Measurements from ENCODE around the gene TC2N. TPM values are rescaled to one million over a fixed set of nuclear protein-coding genes. Genes with fewer than 3 reads are reported as not detected.

TC2N gene
- total RNA-seq, 1 experiment from 2014 or later = 15.9 TPM

DNA sequence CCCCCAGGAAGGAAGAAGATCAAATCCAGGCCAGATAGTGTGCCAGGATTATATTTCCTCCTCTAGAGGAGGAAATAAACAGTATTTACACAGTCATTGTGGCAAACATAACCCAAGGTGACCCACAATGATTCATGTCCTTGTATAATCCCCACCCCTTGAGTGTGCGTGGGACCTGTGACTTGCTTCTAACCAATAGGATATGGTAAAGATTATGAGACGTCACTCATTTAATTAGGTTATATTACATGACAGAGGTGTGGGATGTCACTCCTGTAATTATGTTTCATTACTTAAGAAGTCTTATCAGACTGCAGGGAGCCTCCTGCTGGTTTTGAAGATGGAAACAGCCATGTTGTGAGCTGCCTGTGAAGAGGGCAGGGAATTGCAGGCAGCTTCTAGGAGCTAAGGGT, 123.3 kb downstream of the TC2N start:
- Histone ChIP-seq H3K4me3 (replicated peaks in 1 of 2; ENCODE audit: low read depth in 1 of 2, low read length in 2 of 2) (no peak overlapping the region), H4K20me1 (ENCODE audit: insufficient read depth) (no peaks in the 10 kb centered on the region), H3K9me2 (ENCODE audit: insufficient read depth) (no peaks in the 10 kb centered on the region), H3K27me3 (ENCODE audit: insufficient read depth, low read length) (no peaks in the 10 kb centered on the region), H2AFZ (ENCODE audit: low read depth, low read length, poor library complexity, severe bottlenecking) (no peak overlapping the region), H3K79me2 (ENCODE audit: insufficient read depth, low read length) (no peaks in the 10 kb centered on the region), H3K9ac (ENCODE audit: low read length) (no peak overlapping the region), H3K36me3 (ENCODE audit: control insufficient read depth in 1 of 2, insufficient read depth in 2 of 2, low read length in 2 of 2) (no peaks in the 10 kb centered on the region), H3K4me1 (ENCODE audit: control insufficient read depth in 1 of 2, insufficient read depth in 2 of 2, low read length in 2 of 2) (no peaks in the 10 kb centered on the region), H3K27ac (ENCODE audit: low read depth, low read length) (no peak overlapping the region), H3K9me3 (ENCODE audit: control insufficient read depth in 1 of 2, insufficient read depth in 1 of 2, low read depth in 1 of 2, low read length in 2 of 2) (no peaks in the 10 kb centered on the region), H3K4me2 (ENCODE audit: low read length) (no peak overlapping the region)
- ChIA-PET CTCF (no interaction called here), RAD21 (ENCODE audit: low non-redundant PET in 1 of 2, low total read pairs in 2 of 2, uncharacterized antibody in 2 of 2, unreplicated experiment in 2 of 2) (no interaction called here), POLR2A (no interaction called here)
- intact Hi-C loops (cut with micrococcal nuclease) = no loop called here
- peak; percentile 6 for DNase-seq (ENCODE audit: low read depth, low spot score)
- TF ChIP-seq EGR1 (IDR thresholded peaks at IDR 0.05; ENCODE audit: low read depth) = no peak
- TF ChIP-seq, protein P1, sequence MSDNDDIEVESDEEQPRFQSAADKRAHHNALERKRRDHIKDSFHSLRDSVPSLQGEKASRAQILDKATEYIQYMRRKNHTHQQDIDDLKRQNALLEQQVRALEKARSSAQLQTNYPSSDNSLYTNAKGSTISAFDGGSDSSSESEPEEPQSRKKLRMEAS (IDR thresholded peaks at IDR 0.05) = no peak
- TF ChIP-seq SRF (IDR thresholded peaks at IDR 0.05; ENCODE audit: low read depth) = no peak
- no peak for TF ChIP-seq CBX3 (IDR thresholded peaks at IDR 0.05; ENCODE audit: low read depth)
- TF ChIP-seq ZNF274 (IDR thresholded peaks at IDR 0.05; ENCODE audit: low read depth, low read length) = no peak
- TF ChIP-seq, protein P2, sequence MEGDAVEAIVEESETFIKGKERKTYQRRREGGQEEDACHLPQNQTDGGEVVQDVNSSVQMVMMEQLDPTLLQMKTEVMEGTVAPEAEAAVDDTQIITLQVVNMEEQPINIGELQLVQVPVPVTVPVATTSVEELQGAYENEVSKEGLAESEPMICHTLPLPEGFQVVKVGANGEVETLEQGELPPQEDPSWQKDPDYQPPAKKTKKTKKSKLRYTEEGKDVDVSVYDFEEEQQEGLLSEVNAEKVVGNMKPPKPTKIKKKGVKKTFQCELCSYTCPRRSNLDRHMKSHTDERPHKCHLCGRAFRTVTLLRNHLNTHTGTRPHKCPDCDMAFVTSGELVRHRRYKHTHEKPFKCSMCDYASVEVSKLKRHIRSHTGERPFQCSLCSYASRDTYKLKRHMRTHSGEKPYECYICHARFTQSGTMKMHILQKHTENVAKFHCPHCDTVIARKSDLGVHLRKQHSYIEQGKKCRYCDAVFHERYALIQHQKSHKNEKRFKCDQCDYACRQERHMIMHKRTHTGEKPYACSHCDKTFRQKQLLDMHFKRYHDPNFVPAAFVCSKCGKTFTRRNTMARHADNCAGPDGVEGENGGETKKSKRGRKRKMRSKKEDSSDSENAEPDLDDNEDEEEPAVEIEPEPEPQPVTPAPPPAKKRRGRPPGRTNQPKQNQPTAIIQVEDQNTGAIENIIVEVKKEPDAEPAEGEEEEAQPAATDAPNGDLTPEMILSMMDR (IDR thresholded peaks at IDR 0.05 in 2 of 3, conservative IDR thresholded peaks at IDR 0.05 in 1 of 3; ENCODE audit: borderline replicate concordance in 1 of 3, insufficient read depth in 1 of 3, low read depth in 2 of 3, low read length in 2 of 3) = no peak
- TF ChIP-seq EZH2 (IDR thresholded peaks at IDR 0.05) = no peak
- TF ChIP-seq SP1 (IDR thresholded peaks at IDR 0.05; ENCODE audit: low read depth) = no peak
- TF ChIP-seq ZFX (IDR thresholded peaks at IDR 0.05) = no peak
- no peak for TF ChIP-seq ELF1 (IDR thresholded peaks at IDR 0.05; ENCODE audit: borderline replicate concordance, low read depth)
- TF ChIP-seq, protein P3, sequence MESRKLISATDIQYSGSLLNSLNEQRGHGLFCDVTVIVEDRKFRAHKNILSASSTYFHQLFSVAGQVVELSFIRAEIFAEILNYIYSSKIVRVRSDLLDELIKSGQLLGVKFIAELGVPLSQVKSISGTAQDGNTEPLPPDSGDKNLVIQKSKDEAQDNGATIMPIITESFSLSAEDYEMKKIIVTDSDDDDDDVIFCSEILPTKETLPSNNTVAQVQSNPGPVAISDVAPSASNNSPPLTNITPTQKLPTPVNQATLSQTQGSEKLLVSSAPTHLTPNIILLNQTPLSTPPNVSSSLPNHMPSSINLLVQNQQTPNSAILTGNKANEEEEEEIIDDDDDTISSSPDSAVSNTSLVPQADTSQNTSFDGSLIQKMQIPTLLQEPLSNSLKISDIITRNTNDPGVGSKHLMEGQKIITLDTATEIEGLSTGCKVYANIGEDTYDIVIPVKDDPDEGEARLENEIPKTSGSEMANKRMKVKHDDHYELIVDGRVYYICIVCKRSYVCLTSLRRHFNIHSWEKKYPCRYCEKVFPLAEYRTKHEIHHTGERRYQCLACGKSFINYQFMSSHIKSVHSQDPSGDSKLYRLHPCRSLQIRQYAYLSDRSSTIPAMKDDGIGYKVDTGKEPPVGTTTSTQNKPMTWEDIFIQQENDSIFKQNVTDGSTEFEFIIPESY (IDR thresholded peaks at IDR 0.05; ENCODE audit: extremely low read depth, insufficient replicate concordance, low read length) = no peak
- TF ChIP-seq POLR2A (IDR thresholded peaks at IDR 0.05; ENCODE audit: borderline replicate concordance, extremely low read depth, insufficient read depth, insufficient read length) = no peak
- TF ChIP-seq EZH2phosphoT487 (IDR thresholded peaks at IDR 0.05; ENCODE audit: borderline replicate concordance) = no peak
- TF ChIP-seq, protein P4, sequence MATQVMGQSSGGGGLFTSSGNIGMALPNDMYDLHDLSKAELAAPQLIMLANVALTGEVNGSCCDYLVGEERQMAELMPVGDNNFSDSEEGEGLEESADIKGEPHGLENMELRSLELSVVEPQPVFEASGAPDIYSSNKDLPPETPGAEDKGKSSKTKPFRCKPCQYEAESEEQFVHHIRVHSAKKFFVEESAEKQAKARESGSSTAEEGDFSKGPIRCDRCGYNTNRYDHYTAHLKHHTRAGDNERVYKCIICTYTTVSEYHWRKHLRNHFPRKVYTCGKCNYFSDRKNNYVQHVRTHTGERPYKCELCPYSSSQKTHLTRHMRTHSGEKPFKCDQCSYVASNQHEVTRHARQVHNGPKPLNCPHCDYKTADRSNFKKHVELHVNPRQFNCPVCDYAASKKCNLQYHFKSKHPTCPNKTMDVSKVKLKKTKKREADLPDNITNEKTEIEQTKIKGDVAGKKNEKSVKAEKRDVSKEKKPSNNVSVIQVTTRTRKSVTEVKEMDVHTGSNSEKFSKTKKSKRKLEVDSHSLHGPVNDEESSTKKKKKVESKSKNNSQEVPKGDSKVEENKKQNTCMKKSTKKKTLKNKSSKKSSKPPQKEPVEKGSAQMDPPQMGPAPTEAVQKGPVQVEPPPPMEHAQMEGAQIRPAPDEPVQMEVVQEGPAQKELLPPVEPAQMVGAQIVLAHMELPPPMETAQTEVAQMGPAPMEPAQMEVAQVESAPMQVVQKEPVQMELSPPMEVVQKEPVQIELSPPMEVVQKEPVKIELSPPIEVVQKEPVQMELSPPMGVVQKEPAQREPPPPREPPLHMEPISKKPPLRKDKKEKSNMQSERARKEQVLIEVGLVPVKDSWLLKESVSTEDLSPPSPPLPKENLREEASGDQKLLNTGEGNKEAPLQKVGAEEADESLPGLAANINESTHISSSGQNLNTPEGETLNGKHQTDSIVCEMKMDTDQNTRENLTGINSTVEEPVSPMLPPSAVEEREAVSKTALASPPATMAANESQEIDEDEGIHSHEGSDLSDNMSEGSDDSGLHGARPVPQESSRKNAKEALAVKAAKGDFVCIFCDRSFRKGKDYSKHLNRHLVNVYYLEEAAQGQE (IDR thresholded peaks at IDR 0.05; ENCODE audit: low read depth) = no peak
- BruUV-seq (replicated peaks) = no TSS peak
- no peak for ATAC-seq
